RWPE2 (cell line): ENCODE results near the gene PIK3IP1.

Experiments
- ATAC-seq: fragments of 200-7000 bp; cut with Tn5 transposase; 3 replicates; pipeline ENCODE4 v1.9.1; 2021; ENCODE audit warnings: low read depth
- DNase-seq: peaks from one replicate; pipeline ENCODE4 v3.0.0-alpha.2; 2020; ENCODE audit warnings: low spot score
- H3K27ac ChIP-seq: fragments of 450-650 bp; 2 replicates; pipeline ENCODE4 v1.5.1; 2017; ENCODE audit warnings: mild to moderate bottlenecking; ENCODE audit not compliant: poor library complexity, severe bottlenecking
- H3K27me3 ChIP-seq: fragments of 250-450 bp; sonication (Bioruptor Pico); 2 replicates; pipeline ENCODE4 v1.5.1; 2021; ENCODE audit warnings: mild to moderate bottlenecking, moderate library complexity; ENCODE audit not compliant: insufficient read depth, poor library complexity, severe bottlenecking
- H3K36me3 ChIP-seq: fragments of 250-450 bp; sonication (Bioruptor Pico); 2 replicates; pipeline ENCODE4 v1.5.1; 2020; ENCODE audit warnings: low read depth, mild to moderate bottlenecking, moderate library complexity
- H3K4me1 ChIP-seq: fragments of 250-450 bp; sonication (Bioruptor Pico); 2 replicates; pipeline ENCODE4 v1.5.1; 2021; ENCODE audit warnings: mild to moderate bottlenecking, moderate library complexity; ENCODE audit not compliant: insufficient read depth, poor library complexity, severe bottlenecking
- H3K4me3 ChIP-seq: fragments of 250-450 bp; sonication (Bioruptor Pico); 2 replicates; pipeline ENCODE4 v1.5.1; 2021; ENCODE audit warnings: mild to moderate bottlenecking, moderate library complexity; ENCODE audit not compliant: severe bottlenecking
- H3K9me3 ChIP-seq: fragments of 250-450 bp; sonication (Bioruptor Pico); 2 replicates; pipeline ENCODE4 v1.5.1; 2021; ENCODE audit warnings: mild to moderate bottlenecking, moderate library complexity; ENCODE audit not compliant: severe bottlenecking
- TF ChIP-seq, protein P1 (sequence below): fragments of 450-650 bp; IDR thresholded peaks from one replicate; pipeline ENCODE4 v1.5.1; 2017; ENCODE audit warnings: mild to moderate bottlenecking, moderate library complexity; ENCODE audit not compliant: poor library complexity, severe bottlenecking

The PIK3IP1 gene

DNA sequence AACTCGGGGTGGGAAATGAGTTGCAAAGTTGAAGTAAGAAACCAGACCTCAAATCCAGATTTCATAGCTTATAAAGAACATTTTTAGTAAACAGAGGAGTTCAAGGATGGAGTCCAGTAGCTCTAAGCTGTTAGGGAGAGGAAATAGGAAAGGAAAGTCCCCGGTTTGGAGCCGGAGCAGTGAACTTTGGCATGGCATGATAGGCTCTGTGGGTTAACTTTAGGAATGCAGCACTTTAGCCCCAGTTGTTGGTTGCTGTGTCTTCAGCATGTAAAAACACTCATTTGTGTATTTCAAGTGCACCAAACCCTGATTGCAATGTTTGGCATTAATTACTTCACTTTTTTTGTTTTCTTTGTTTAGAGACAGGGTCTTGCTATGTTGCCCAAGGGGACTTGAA lies 8.6 kb upstream of the PIK3IP1 start:
- Histone ChIP-seq H3K27ac (no peak overlapping the region), H3K4me1 (peaks cover 11% of the 10 kb centered on the region), H3K27me3 (no peaks in the 10 kb centered on the region), H3K36me3 (peaks cover 4% of the 10 kb centered on the region; the same call in 1 of the 2 replicates), H3K9me3 (no peaks in the 10 kb centered on the region), H3K4me3 (no peak overlapping the region)
- DNase-seq (no peak), ATAC-seq (no peak)
- TF ChIP-seq, protein P1, sequence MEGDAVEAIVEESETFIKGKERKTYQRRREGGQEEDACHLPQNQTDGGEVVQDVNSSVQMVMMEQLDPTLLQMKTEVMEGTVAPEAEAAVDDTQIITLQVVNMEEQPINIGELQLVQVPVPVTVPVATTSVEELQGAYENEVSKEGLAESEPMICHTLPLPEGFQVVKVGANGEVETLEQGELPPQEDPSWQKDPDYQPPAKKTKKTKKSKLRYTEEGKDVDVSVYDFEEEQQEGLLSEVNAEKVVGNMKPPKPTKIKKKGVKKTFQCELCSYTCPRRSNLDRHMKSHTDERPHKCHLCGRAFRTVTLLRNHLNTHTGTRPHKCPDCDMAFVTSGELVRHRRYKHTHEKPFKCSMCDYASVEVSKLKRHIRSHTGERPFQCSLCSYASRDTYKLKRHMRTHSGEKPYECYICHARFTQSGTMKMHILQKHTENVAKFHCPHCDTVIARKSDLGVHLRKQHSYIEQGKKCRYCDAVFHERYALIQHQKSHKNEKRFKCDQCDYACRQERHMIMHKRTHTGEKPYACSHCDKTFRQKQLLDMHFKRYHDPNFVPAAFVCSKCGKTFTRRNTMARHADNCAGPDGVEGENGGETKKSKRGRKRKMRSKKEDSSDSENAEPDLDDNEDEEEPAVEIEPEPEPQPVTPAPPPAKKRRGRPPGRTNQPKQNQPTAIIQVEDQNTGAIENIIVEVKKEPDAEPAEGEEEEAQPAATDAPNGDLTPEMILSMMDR, result no peak

DNA sequence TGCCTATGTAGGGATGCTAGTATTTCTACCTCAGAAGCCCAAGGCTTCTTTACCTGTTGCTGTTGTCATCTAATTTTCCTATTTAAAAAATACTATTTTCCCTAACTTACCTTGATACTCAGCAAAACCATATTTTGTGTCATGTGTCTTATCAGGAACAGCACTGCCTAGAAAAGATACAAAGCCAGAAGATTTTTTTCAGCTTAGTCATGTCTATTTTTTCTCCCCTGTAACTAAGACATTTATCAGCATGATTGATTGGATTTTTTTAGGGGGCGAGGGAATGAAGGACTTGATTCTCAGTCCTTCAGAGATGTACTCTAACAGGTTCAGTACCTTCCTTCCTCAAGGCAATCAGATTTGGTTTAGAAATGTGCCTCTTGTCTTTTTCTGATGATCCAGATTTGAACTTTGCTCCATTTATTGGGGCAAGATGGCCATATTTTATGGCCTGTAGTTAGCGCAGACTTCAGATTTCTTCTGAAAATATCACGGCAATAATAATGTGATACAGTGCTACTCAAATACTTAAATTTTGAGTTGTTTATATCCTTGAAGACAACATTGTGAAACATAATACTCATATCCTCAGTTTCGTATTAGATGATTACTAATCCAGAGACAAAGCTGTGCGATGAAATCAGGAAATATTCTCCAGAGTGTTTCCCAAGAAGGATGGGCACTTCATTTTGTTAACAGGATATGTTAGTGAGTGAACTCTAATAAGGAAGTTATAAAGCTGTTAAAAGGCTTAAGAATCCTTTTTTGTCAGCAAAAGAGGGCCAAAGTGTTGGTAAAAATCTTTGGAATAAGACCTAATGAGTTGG lies 3.8 kb upstream of the PIK3IP1 start:
- Histone ChIP-seq H3K9me3 (no peaks in the 10 kb centered on the region), H3K4me1 (peaks cover 24% of the 10 kb centered on the region), H3K27me3 (no peaks in the 10 kb centered on the region), H3K27ac (peak overlapping the region; percentile 82), H3K4me3 (no peak overlapping the region), H3K36me3 (no peaks in the 10 kb centered on the region)
- TF ChIP-seq, protein P1, result no peak
- ATAC-seq, result peak; percentile 26; the same call in 2 of the 3 replicates
- DNase-seq, result no peak

DNA sequence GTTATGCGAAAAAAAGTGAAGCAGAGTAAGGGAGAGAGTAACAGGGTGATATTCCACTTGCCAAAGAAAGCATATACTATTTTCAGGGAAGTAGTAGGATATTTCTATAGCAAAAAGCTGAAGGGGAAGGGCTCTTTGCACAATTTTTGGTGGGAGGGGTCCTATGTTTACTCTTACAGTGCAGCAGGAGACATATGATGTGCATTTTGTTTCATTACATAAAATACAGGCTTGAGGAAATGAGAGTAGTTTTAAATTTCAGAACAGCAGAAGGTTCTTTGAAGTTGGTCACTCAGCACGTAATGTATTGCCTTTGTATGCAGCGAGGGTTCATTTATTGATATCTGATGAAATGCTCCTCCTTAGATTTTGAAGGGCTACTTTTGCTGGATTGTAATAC lies 3.1 kb upstream of the PIK3IP1 start:
- H3K36me3 ChIP-seq, result no peaks in the 10 kb centered on the region
- DNase-seq, result no peak
- TF ChIP-seq, protein P1, result no peak
- no peaks in the 10 kb centered on the region for H3K27me3 ChIP-seq
- peaks cover 24% of the 10 kb centered on the region for H3K4me1 ChIP-seq
- no peaks in the 10 kb centered on the region for H3K9me3 ChIP-seq
- ATAC-seq, result no peak
- peak overlapping the region; percentile 82 for H3K27ac ChIP-seq
- no peak overlapping the region for H3K4me3 ChIP-seq

DNA sequence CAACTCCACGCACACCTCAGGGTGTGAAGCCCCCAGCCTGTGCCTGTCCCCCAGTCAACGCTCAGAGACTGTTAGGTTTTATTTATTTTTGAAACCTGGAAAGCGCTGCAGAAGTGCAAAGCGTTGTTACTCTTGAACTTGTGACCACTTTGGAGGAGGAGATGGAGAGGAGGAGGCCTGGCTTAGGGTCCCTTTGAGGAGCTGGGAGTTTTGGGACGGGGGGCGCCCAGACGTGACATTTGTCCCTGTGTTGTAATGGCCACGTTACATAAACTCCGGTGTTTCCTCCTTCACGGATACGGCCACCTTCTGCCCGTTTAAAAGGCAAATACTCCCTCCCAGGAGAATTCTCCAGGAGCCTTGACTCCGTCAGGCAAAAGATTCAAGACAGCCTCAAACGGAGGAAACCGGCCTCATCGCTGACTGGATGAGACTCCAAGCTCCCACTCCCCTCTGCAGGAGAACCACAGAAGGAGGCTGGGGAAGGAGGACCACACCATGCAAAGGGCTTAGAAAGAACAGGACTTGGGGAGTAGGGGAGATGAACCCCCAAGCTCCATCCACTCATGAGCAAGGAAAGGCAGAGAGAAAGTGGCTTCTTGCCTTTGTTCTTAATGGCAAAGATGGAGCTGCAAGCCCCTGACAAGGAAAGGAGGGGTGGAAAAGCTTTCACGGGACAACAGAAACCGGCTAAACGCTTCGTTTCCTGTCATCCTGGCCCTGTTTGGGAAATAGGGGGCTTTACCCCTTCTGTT lies 630 bp downstream of the PIK3IP1 start:
- Histone ChIP-seq H3K27me3 (no peaks in the 10 kb centered on the region), H3K36me3 (no peaks in the 10 kb centered on the region), H3K4me1 (peaks cover 23% of the 10 kb centered on the region), H3K4me3 (peak overlapping the region; percentile 55), H3K27ac (peak overlapping the region; percentile 79), H3K9me3 (no peaks in the 10 kb centered on the region)
- ATAC-seq, result no peak
- TF ChIP-seq, protein P1, result no peak
- DNase-seq, result no peak
